ENCODE results near the gene BANP. TPM values are rescaled to one million over a fixed set of nuclear protein-coding genes. Genes with fewer than 3 reads are reported as not detected.

BANP gene
- total and polyA plus RNA-seq, 2 of the 8 experiments (the other 6 are each of a cell fraction or from before 2014, with no cell fraction given), result 25.8 to 39.8 TPM

DNA sequence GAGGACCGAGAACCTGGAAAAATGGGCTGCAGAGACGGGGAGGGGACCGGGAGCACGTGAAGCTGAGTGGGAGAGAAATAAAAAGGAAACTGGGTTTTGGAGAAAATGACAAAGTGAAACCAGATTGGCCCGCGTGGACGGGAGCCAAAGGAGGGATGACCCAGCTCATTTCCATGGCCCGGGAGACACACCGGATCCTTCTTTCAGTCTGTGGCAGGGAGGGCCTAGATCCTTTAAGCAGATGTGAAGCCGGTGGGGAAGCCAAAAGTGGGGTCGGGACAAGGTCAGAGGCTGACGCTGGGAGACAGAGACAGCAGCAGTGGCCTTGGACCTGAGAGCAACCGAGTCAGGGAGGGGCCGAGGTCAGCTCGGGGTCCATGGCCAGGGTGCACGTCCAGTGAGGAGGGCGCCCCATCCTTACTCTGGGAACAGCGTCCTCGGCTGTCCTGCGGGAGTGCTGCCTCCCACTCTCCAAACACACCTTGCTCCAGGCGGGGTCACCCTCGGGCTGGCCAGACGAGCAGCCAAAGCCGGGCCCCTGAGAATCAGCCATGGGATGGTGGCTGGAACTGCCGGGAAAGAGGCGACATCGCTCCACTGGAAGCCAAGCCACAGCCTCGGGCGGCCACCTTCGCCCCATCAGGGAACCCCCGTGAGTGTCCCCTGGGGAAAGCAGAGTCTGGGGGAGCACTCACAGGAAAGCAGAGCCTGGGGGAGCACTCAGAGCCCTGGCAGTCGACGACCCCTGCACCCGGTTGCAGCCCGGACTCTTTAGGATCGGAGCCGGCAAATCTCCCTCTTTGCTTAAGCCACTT lies 32.2 kb upstream of the BANP start (continued):
- TF ChIP-seq, protein P1, sequence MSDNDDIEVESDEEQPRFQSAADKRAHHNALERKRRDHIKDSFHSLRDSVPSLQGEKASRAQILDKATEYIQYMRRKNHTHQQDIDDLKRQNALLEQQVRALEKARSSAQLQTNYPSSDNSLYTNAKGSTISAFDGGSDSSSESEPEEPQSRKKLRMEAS (IDR thresholded peaks at IDR 0.05), result no peak
- no peak for TF ChIP-seq FOSL1 (IDR thresholded peaks at IDR 0.05; ENCODE audit: insufficient read depth, low read depth, low read length)
